Activated naive CD4-positive, alpha-beta T cell treated with anti-CD3 and anti-CD28 coated beads for 36 hours (primary cell): ENCODE measurements around the gene NAA10. TPM values are rescaled to one million over a fixed set of nuclear protein-coding genes. Genes with fewer than 3 reads are reported as not detected.

Source experiments
- CTCF ChIA-PET: fragments of 350-600 bp; sonication (Branson Sonifier 250); formaldehyde crosslinking; loops from one replicate; lab custom pipeline; 2021; ENCODE audit warnings: antibody characterized with exemption; lab: Charles Lee
- DNase-seq: peaks from one replicate; pipeline ENCODE4 v3.0.0-alpha.2; 2020
- H3K27ac Mint-ChIP-seq: one replicate; pipeline ENCODE4 v1.8.0; 2021; ENCODE audit warnings: mild to moderate bottlenecking, mixed read lengths
- H3K27me3 Mint-ChIP-seq: one replicate; pipeline ENCODE4 v1.8.0; 2021; ENCODE audit warnings: low read depth, mixed read lengths
- H3K36me3 Mint-ChIP-seq: one replicate; pipeline ENCODE4 v1.8.0; 2021; ENCODE audit warnings: low read depth, mixed read lengths
- H3K4me1 Mint-ChIP-seq: one replicate; pipeline ENCODE4 v1.8.0; 2021; ENCODE audit warnings: low read depth, mixed read lengths
- H3K4me3 Mint-ChIP-seq: one replicate; pipeline ENCODE4 v1.8.0; 2021; ENCODE audit warnings: mild to moderate bottlenecking, moderate library complexity, mixed read lengths
- H3K9me3 Mint-ChIP-seq: one replicate; pipeline ENCODE4 v1.8.0; 2021; ENCODE audit warnings: mixed read lengths
- intact Hi-C: fragments of 100-400 bp; cut with micrococcal nuclease; formaldehyde crosslinking; loops from one replicate; pipeline ENCODE4 v1.15.1; 2023
- total RNA-seq, 2 experiments: library from RNA; stranded (reverse); gene quantifications; one replicate each; pipeline ENCODE4 v1.2.3, GENCODE V29; 2021

Gene NAA10
- total RNA-seq, 2 experiments from 2014 or later: 120 to 121 TPM

GRCh38 chrX:153909980-153910360 lies 24.9 kb downstream of the NAA10 start:
- Mint-ChIP-seq H3K4me1 (peaks cover 8% of the 10 kb centered on the region), H3K4me3 (no peak overlapping the region), H3K36me3 (peaks cover 10% of the 10 kb centered on the region), H3K9me3 (no peaks in the 10 kb centered on the region), H3K27me3 (no peaks in the 10 kb centered on the region), H3K27ac (no peak overlapping the region)
- intact Hi-C loops: no loop called here
- CTCF ChIA-PET: no interaction called here
- DNase-seq: no peak

- Mint-ChIP-seq H3K27me3 (no peaks in the 10 kb centered on the region), H3K4me1 (peaks cover 11% of the 10 kb centered on the region), H3K27ac (no peak overlapping the region), H3K36me3 (peaks cover 10% of the 10 kb centered on the region), H3K9me3 (no peaks in the 10 kb centered on the region), H3K4me3 (no peak overlapping the region)
- CTCF ChIA-PET: no interaction called here
- intact Hi-C loops: no loop called here
- DNase-seq: no peak
Measured at GRCh38 chrX:153909024-153909979, 25.5 kb downstream of the NAA10 start.

- Mint-ChIP-seq H3K36me3 (peaks cover 6% of the 10 kb centered on the region), H3K4me1 (peaks cover 18% of the 10 kb centered on the region), H3K27ac (no peak overlapping the region), H3K4me3 (no peak overlapping the region), H3K9me3 (no peaks in the 10 kb centered on the region), H3K27me3 (no peaks in the 10 kb centered on the region)
- intact Hi-C loops: no loop called here
- CTCF ChIA-PET: no interaction called here
- DNase-seq: no peak
Measured at GRCh38 chrX:153908219-153908860, 26.5 kb downstream of the NAA10 start.

GRCh38 chrX:153907456-153907855 lies 27.4 kb downstream of the NAA10 start:
- intact Hi-C loops: no loop called here
- Mint-ChIP-seq H3K9me3 (no peaks in the 10 kb centered on the region), H3K36me3 (peaks cover 6% of the 10 kb centered on the region), H3K27ac (no peak overlapping the region), H3K4me3 (no peak overlapping the region), H3K4me1 (peaks cover 19% of the 10 kb centered on the region), H3K27me3 (no peaks in the 10 kb centered on the region)
- DNase-seq: no peak
- CTCF ChIA-PET: interaction anchor here (1.0 kb wide), 1 partner anchor 16 kb away, joined by 3 read pairs; no protein-coding TSS in a partner anchor

- intact Hi-C loops: no loop called here
- no peak for DNase-seq
- peaks cover 21% of the 10 kb centered on the region for H3K4me1 Mint-ChIP-seq
- H3K27ac Mint-ChIP-seq: peak overlapping the region; percentile 46
- peaks cover 2% of the 10 kb centered on the region for H3K36me3 Mint-ChIP-seq
- H3K9me3 Mint-ChIP-seq: no peaks in the 10 kb centered on the region
- CTCF ChIA-PET: interaction anchor here (0.6 to 1.0 kb wide), 2 partner anchors 17 to 49 kb away, joined by 3 read pairs; no protein-coding TSS in a partner anchor
- no peaks in the 10 kb centered on the region for H3K27me3 Mint-ChIP-seq
- no peak overlapping the region for H3K4me3 Mint-ChIP-seq
Measured at GRCh38 chrX:153906126-153906917, 28.5 kb downstream of the NAA10 start.

- peaks cover 2% of the 10 kb centered on the region for H3K36me3 Mint-ChIP-seq
- H3K27me3 Mint-ChIP-seq: no peaks in the 10 kb centered on the region
- peaks cover 28% of the 10 kb centered on the region for H3K4me1 Mint-ChIP-seq
- CTCF ChIA-PET: no interaction called here
- intact Hi-C loops: no loop called here
- DNase-seq: no peak
- no peaks in the 10 kb centered on the region for H3K9me3 Mint-ChIP-seq
- peak overlapping the region; percentile 46 for H3K27ac Mint-ChIP-seq
- no peak overlapping the region for H3K4me3 Mint-ChIP-seq
Measured at GRCh38 chrX:153905481-153906095, 29.2 kb downstream of the NAA10 start.

GRCh38 chrX:153903991-153904957 lies 30.6 kb downstream of the NAA10 start, which contains the start of gene AVPR2:
AVPR2 (plus strand) TSS chrX:153904673; CDS start chrX:153905146, 473 bp downstream.
- Mint-ChIP-seq H3K27me3 (no peaks in the 10 kb centered on the region), H3K4me3 (no peak within 1 kb of the TSS), H3K27ac (no peak within 1 kb of the TSS), H3K9me3 (no peaks in the 10 kb centered on the region), H3K4me1 (peaks cover 28% of the 10 kb centered on the region), H3K36me3 (no peaks in the 10 kb centered on the region)
- CTCF ChIA-PET: no interaction called here
- no peak for DNase-seq
- intact Hi-C loops: no loop called here

- no peak overlapping the region for H3K27ac Mint-ChIP-seq
- no peak for DNase-seq
- intact Hi-C loops: no loop called here
- no peaks in the 10 kb centered on the region for H3K36me3 Mint-ChIP-seq
- CTCF ChIA-PET: no interaction called here
- H3K9me3 Mint-ChIP-seq: no peaks in the 10 kb centered on the region
- H3K4me1 Mint-ChIP-seq: peaks cover 28% of the 10 kb centered on the region
- no peak overlapping the region for H3K4me3 Mint-ChIP-seq
- H3K27me3 Mint-ChIP-seq: no peaks in the 10 kb centered on the region
Measured at GRCh38 chrX:153903238-153903980, 31.4 kb downstream of the NAA10 start.

GRCh38 chrX:153902385-153902784 lies 32.5 kb downstream of the NAA10 start:
- intact Hi-C loops: no loop called here
- CTCF ChIA-PET: no interaction called here
- no peaks in the 10 kb centered on the region for H3K9me3 Mint-ChIP-seq
- no peak overlapping the region for H3K4me3 Mint-ChIP-seq
- H3K27me3 Mint-ChIP-seq: no peaks in the 10 kb centered on the region
- no peak for DNase-seq
- H3K4me1 Mint-ChIP-seq: peaks cover 28% of the 10 kb centered on the region
- H3K36me3 Mint-ChIP-seq: no peaks in the 10 kb centered on the region
- no peak overlapping the region for H3K27ac Mint-ChIP-seq

GRCh38 chrX:153901753-153902140 lies 33.1 kb downstream of the NAA10 start:
- no peaks in the 10 kb centered on the region for H3K9me3 Mint-ChIP-seq
- DNase-seq: no peak
- peak overlapping the region; percentile 43 for H3K4me3 Mint-ChIP-seq
- CTCF ChIA-PET: no interaction called here
- H3K27me3 Mint-ChIP-seq: no peaks in the 10 kb centered on the region
- H3K36me3 Mint-ChIP-seq: no peaks in the 10 kb centered on the region
- H3K27ac Mint-ChIP-seq: no peak overlapping the region
- intact Hi-C loops: loop anchor here (2.0 kb wide), 1 partner anchor 23 kb away; no protein-coding TSS in a partner anchor
- H3K4me1 Mint-ChIP-seq: peaks cover 29% of the 10 kb centered on the region
